Tongue (tissue), 2 donors: ENCODE data around the gene EXOC4. TPM values are rescaled to one million over a fixed set of nuclear protein-coding genes. Genes with fewer than 3 reads are reported as not detected.
"Not testable (repeated sequence)": the region's sequence is repeated elsewhere in the genome, so short reads cannot be mapped to it uniquely, and the experiment has no call there.

Experiments
- DNase-seq: peaks from one replicate; pipeline ENCODE4 v3.0.0-alpha.2; 2015
- total RNA-seq: library from RNA; depleted of rRNA; stranded (reverse); fragments of >200 nt; gene quantifications from one replicate; pipeline ENCODE4 v1.2.3, GENCODE V29; 2014

The EXOC4 gene
- total RNA-seq, 1 donor from 2014 or later: 140 TPM

DNA sequence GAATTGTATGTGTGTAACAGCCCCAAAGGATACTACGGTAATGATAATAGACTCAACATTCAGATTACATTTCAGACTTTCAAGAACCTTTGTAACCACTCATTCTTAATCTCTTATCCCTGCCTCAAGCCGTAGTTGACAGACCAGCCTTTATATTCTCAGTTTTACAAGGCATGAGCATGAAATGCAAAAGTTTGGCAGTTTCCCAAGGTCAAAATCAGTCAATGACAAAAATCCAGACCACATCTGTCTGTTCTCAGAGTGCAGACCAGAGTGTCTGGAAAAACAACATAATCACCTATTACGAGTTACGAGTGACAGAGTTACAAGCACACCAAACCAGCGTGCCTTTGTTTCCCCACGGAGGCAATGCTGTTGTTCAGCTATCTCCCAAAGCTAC, 695.7 kb downstream of the EXOC4 start:
- DNase-seq: no peak

DNA sequence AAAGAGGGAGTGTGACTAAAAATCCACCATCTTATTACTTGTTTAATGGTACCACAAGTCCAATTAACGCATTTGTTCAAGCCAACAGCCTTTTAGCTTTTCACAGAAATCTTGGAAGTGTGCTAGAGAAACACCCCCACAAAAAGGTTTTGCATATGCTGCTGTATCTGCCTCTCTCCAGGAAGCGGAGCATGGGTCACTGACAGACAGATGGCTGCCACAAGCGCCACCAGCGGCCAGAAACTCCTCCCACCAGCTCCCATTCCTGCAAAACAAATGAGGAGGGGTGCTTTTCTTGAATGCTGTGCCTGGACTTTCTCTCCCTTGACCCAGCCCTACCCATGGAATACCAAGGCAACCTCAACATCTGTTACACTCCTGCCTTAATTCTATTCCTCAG, 698.0 kb downstream of the EXOC4 start:
- DNase-seq: no peak

DNA sequence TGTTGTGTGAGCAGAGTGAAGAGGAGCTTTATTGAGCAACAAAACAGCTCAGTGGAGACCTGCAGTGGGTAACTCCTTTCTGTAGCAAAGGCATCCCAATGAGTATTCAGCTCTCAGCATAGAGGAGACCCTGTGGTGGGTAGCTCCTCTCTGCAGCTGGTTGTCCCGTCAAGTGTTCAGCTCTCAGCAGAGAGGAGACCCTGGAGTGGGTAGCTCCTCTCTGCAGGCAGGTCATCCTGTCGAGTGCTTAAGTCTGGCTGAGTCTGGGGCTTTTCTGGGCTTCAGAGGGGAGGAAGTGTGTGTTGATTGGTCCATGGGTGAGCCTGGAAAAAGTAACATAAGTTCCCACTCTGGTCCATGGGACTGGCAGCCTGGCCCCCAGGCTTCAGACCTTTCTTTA, 702.3 kb downstream of the EXOC4 start:
- no peak for DNase-seq

DNA sequence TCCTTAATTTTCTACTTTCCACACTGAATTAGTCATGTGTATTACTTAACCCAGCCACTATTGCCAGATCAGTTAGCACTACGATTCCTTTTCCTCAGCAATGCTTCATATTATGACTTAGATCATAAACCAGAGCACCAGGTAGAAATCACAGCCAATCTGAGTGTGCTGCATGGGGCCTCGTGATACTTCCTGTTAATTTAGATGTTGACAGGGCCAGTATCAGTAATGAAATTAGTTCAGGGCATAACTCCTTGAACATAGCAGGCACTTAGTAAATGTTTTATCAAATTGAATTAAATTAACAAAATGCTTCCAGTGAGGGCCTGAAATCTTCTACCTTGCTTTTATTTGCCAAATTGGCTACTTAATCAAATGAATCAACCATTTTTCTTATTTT, 705.0 kb downstream of the EXOC4 start:
- DNase-seq: no peak

DNA sequence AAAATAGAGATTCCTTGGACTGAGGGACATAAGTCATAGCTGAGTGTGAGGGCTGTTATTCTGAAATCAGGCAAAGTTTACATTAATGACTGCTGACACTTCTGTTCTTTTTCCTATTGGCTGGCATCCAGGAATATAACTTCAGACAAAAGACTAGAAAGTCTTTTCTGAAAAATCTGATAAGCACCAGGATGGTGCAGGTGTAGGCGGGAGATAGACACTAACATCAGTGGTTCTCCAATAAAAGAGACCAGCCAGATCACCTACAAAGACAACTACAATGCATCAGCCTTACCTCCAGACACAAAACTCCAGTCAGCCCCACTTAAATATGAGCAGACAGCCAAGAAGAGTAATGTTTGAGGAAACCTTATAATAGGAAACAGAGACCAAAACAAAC, 705.9 kb downstream of the EXOC4 start:
- no peak for DNase-seq

DNA sequence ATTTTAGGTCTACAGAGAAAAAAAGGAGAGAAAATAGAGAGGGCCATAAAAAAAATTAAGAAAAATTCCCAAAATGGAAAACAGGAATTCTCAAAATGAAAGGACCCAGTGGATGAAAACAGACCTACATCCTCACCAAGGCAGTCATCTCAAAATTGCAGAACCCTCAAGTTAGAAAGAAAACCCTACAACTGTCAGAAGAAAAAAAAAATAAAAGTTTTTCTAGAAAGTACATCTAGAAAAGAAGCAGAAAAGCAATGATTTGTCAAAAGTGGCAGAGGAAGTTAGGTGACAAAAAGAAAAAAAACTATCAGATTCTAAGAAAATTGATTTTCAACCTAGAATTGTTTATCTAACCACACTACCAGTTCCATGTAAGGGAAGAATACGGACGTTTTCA, 706.6 kb downstream of the EXOC4 start:
- DNase-seq: no peak

DNA sequence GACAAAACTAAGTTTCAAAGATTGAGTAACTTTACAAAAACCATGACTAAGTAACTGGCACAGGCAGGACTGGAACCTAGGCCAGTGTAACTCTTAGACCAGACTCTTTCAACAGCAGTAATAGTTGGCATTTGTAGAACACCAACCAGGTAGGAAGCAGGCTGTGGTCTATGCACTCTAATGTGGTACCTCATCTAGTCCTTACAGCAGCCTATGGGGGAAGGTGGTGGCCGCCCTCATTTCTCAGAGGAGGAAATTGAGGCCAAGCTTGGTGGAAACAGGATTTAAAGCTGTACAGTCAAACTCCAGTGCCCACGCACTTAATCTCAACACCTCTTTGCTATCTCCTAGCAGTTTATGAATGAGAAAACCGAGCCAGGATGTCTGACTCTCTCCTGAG, 708.8 kb downstream of the EXOC4 start:
- no peak for DNase-seq

DNA sequence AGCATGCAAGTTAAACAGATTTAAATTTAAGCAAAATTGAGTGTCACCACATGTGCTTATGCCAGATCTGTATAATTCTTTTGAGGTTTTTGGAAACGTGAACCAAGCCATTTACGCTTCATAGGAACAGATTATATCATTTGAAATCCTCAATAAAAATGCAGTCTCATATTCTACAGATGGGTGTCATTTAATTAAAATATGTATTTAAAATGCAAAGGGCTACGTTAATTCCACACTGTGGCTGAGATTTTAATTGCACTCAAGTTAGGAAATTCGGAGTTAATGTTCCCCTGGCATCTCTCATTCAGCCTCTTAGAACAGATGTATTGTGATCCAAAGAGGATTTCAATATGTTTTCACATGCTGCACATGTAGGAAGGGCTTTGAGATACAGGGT, 709.8 kb downstream of the EXOC4 start:
- no peak for DNase-seq

DNA sequence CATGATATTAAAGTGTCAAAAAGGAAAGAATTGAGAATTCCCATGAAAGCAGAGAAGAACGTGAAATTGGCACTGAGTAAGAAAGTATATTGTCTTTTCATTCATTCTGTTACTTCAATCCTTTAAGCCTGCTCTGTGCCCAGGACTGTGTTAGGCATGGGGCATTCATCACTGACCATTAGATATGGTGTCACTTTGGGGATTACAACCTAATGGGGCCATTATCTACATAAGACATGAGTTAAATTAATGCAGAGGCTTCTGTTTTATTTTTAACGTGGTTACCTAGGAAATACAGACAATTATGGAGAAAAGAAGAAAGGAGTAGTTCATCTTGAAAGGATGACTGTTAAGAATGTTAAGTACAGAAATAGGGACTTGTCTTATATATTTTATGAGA, 710.8 kb downstream of the EXOC4 start:
- DNase-seq: no peak

DNA sequence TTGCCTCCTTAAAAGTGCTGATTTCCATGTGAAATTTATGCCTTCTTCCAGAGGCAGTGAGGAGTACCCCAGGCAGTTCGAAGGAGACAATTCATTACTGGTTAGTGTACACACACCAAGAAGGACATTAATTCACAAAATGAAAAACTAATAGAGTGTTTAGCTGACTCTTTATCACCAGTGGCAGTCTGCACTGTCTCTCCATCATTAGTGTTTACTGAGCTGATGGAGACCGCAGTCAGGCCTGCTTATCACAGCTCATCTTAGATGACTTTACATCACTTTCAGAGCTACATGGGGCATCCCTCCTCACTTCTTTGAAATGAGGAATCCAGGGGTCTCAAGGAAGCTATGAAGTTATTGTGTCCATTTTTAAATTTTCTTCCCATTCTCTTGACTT, 718.7 kb downstream of the EXOC4 start:
- DNase-seq: no peak

DNA sequence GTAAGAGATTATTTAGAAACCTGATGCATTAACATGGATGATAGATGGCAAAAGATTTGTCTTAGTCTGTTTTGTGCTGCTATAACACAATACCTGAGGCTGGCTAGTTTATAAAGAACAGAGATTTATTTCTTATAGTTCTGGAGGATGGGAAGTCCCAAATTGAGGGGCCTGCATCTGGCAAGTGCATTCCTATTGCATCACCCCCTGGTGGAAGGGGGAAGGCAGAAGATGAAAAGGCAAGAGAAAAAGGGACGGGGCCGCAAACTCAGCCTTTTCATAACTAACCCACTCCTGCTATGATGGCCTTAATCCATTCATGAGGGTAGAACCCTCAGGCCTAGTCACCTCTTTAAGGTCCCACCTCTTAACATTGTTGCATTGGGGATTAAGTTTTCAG, 720.8 kb downstream of the EXOC4 start:
- no peak for DNase-seq

DNA sequence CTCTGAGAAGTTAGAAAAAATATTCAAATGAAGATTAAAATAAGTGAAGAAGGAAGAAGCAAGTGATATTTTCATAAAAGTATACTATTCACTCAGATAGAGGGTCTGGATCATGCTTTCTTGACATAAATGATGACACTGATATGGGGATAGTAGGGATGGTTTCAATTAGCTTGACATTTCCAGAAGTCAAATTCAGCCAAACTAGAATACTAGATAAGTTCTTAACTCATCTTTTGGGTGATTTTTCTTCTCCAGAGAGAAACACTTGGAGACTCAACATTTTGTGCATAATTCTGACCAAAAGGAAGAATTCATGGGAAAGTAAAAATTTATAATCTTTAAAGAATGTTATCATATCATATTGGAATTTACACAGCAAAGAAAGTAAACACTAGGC, 722.3 kb downstream of the EXOC4 start:
- DNase-seq: no peak

DNA sequence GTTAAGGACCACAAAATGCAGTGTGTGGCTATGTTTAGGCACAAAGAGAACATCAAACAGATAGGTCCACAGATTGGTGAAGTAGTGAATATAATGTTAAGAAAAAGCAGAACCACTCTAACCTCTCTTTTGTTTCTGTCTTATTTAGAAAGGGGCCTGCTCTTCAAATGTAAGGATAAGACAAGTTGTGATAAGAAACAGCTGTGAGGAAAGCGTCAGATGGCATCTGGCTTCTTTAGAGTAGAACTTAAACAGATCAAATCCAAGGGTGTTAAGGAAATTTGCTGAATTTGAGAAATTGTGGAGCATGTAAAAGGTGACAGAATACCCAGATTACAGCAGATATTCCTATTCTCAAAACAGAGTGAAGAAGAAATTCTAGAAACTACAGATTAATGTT, 723.3 kb downstream of the EXOC4 start:
- DNase-seq: no peak

DNA sequence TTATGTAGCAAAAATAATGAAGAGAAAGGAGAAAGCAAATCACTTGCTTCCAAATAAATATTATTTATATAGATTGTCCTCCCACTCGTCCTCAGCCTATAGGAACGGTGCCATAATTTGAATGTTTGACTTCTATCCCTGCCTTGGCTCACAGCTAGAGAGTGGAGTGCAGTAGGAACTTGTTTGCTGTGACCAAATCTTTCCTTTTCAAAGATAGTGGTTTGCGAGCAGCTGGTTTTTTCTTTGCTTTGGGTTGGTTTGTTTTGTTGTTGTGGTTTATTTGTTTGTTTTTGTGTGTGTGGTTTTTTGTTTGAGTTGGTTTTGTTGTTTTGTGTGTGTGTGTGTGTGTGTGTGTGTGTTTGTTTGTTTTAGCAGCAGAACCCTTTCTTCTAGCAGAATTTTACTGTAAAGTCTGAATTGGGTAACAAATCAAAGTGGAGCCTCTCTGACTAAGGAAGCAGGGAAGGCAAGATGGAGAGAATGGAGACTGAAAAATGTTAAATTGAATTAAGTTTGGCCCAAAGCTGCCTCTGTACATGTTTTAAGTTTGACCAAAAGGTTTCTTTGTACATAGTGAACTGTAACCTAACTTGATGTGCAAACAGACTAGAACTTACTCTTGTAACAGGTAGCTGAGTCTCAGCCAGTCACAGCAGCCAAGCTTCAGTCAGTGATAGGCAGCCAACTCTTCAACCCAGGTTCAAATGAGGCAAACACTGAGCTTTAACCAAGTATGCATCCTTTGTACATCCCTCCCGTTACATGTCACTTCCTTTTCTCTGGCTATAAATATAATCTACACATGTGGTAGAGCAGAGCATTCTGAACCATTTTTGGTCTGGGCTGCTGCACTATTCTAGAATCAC, 724.8 kb downstream of the EXOC4 start:
- no peak for DNase-seq

DNA sequence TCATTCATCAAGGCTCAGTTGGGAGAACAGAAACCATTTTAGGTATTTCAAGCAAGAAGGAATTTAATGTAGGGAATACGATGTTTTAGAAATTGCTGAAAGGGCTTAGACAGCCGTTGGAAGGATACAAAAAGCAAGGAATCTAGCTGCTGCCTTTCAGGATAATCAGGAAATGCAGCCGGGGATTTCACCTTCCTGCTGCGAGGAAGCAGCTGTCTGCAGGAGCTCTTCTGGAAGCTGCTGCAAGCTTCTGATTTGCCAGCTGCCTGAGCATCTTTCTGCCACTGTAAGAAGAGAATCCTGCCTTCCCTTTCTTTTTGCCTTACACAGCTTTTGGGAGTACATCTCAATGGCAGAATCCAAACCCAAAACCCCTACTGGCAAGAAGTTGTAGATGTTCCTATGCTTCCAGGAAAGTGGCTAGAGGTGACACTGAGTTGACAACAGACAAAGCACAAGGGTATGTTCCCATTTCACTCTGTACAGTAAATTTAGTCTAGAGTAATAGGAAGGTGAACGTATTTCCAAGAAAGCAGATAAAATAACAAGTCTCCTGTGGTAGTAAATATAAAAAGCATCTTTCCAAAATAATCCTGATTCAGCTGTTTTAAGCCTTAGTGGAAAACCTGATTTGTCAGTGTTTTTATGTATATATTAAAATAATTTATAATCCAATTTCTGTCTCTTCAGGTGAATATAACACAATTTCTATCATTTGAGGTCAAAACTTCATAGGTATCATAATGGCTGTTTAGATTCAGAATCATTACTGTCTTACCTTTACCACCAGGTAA, 725.8 kb downstream of the EXOC4 start:
- DNase-seq: no peak

DNA sequence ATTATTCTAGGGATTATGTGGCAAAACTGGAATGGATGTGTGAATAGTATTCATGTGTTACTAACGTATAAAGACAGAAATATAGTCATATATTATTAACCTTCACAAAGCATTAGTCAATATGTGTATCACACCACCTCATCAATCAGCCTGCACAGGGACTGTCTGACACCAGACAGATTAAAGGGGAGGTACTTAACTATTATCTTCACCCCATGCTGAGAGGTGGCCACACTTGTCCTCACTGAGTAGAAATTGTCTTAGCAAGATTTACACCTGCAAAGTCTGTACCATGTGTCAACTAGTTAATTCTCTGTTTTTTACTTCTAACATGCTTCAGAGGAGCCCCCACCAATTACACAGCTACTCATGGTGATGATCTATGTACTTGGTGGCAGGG, 727.9 kb downstream of the EXOC4 start:
- no peak for DNase-seq

DNA sequence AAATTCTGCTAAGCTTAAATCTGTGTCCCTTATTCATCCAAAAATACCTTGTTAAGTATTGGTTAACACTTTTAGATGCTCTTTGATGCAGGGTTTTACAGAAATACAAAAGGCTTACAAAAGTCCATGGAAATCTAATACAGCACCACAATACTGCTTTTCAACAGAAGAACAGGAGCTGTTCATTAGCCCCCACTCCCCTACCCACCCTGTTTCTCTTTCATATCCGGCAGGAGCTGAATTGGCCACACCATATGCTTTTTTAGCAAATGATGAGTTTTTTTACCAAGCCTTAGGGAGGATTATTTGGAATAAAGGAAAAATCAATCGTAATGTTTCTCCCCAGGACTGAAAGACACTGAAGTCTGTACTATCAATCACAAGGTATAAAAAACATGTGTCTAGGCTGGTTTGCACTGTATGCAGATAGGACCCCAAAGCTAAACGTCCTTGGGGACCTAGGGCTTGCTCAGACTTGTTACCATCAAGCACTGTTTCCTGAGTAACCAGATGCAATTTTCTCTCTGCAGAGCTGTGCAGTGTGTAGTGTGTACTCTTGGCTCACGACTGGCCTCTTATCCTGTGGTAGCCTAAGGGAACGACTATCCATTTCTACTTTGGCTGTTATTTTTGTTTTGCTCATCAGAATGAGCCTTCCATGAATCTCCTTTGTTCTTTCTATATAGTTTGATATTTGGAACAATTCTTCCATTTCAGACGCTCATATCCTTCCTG, 731.0 kb downstream of the EXOC4 start:
- DNase-seq: peak; percentile 14

DNA sequence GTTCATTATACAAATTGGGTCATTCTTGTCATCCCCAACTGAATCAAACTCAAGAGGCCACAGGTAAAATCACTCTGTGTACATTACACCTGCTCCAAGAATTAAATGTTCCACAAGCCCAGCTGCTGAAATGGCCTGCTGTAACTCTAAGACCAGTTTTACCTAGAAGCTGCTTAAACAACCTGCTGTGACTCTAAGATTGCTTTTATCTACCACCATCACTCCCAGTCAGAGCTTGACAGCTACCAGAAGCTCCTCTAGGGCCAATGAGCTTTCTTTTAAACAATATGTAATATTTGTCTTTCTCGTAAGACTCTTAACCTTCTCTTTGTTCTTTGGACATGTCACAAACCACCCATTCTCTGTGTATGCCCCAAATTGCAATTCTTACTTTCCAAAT, 732.4 kb downstream of the EXOC4 start:
- no peak for DNase-seq

DNA sequence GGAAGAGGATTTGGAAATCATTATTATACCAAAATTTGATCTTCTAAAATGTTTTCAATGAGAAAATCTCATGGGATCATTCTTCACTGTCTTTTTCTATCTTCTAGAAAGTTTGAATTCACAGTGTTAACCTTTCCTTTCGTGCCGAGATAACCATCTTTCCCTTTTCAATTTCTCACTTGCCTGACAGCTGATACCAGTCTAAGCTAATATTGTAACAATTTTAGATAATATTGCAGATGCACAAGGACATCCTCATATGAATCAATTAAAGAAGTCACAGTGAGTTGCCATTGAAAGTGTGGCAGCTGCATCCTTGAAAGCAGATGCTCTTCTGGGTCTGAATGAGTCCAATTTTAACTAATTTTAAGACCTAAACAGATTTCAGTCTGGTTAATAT, 734.7 kb downstream of the EXOC4 start:
- no peak for DNase-seq

DNA sequence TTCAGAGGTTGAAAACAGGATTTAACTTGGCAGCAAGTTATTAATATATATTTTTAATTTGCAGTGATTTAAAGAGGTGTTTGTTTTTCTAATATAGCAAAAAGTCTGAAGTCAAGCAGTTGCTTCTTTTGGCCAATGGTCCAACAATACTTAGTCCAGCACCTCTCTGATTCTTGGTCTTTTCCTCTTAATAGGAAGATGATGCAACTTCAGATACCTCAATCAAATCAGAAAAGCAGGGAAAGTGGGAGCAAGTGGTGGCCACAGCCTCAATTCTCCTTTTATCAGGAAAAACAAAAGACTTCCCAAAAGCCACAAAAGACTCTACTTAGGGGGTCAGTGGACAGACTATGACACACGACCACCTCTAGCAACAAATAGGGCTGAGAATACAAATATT, 740.7 kb downstream of the EXOC4 start:
- DNase-seq: no peak

DNA sequence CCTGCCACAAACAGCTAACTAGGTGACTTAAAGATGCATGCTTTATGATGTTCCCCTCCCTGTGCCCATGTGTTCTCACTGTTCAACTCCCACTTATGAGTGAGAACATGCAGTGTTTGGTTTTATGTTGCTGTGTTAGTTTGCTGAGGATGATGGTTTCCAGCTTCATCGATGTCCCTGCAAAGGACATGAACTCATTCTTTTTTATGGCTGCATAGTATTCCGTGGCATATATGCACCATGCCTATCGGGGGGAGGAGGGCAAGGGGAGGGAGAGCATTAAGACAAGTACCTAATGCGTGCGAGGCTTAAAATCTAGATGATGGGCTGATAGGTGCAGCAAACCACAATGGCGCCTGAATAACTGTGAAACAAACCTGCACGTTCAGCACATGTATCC, 741.2 kb downstream of the EXOC4 start:
- not testable (repeated sequence) for DNase-seq

DNA sequence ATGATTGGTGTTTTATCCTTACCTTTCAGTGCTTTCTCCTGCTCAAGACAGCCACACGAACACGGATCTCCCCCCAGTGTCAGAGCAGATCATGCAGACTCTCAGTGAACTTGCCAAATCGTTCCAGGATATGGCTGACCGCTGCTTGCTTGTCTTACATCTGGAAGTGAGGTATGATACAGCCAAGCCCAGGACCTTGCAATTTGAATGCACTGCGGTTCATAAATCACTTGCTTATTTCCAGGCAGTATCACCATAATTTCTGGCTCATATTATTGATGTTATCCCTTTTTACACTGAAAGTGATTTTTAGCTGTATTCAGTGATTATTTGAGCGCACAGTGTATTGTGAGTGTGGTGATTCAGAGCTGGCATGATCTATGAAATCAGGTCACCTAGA, 744.6 kb downstream of the EXOC4 start:
- no peak for DNase-seq

DNA sequence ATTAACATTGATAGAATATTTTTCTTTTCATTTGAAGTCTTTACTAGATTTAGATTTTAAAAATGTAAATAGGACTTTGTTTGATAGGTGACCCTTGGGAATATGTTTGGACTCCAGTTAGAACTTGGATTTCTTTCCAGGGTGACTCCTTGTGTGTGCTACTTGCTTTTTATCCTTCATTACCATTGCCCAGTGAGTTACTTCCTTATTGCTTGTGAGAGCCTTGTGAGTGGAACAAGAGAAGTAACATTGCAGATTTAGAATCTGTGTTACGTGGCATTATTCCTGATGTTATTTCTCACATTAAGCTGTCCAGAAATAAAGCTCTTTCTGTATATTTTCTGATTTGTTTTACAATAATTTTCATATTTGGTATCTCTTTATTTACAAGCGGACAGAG, 746.3 kb downstream of the EXOC4 start:
- DNase-seq: no peak
